Measurements from ENCODE around the gene LAMC3.

Gene LAMC3

DNA sequence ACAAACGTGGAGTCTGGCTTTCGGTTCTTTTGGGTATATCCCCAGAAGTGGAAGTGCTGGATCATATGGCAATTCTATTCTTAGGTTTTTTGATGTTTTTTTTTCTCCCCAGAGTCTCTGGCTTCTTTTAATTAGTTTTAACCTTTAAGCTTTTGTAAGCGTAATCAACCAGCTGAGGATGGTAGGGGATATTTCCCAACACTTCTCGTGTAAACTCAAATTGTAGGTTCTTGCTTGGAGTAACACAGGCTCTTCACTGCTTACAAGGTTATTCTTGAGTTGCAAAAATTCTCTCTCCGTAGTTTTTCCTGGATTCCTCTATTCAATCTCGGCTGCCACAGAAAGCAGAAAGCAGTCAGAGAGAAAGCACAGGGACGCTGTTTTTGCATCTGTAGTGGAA, 11.9 kb downstream of the LAMC3 start:
- ChIA-PET CTCF (interaction anchor here (0.6 to 3.0 kb wide), 8 partner anchors 8 to 315 kb away, joined by 3 to 13 read pairs (median 4); no protein-coding TSS in a partner anchor), POLR2A (no interaction called here)
- no peak for DNase-seq (ENCODE audit: low read depth, low spot score)
- H3K4me3 ChIP-seq (ENCODE audit: low read depth, low read length): no peak overlapping the region
- TF ChIP-seq, protein P1, sequence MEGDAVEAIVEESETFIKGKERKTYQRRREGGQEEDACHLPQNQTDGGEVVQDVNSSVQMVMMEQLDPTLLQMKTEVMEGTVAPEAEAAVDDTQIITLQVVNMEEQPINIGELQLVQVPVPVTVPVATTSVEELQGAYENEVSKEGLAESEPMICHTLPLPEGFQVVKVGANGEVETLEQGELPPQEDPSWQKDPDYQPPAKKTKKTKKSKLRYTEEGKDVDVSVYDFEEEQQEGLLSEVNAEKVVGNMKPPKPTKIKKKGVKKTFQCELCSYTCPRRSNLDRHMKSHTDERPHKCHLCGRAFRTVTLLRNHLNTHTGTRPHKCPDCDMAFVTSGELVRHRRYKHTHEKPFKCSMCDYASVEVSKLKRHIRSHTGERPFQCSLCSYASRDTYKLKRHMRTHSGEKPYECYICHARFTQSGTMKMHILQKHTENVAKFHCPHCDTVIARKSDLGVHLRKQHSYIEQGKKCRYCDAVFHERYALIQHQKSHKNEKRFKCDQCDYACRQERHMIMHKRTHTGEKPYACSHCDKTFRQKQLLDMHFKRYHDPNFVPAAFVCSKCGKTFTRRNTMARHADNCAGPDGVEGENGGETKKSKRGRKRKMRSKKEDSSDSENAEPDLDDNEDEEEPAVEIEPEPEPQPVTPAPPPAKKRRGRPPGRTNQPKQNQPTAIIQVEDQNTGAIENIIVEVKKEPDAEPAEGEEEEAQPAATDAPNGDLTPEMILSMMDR (IDR thresholded peaks at IDR 0.05; ENCODE audit: insufficient read depth, low read length, missing control alignments): no peak

DNA sequence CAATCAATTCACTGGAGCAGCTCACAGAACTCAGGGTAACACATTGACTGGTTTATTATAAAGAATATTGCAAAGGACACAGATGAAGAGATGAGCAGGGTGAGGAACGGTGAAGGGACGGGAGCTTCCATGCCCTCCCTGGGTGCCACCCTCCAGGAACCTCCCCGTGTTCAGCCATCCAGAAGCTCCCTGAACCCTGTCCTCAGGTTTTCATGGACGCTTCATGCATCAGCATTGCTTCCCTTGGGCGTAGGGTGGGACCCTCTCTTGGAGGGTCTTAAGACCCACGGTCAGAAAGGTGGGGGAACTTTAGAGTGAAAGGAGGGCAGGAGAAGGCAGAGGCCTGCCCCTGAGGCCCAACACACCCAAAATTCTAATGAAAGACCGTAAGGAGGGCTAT, 12.8 kb downstream of the LAMC3 start:
- ChIA-PET CTCF (interaction anchor here (0.7 to 2.6 kb wide), 5 partner anchors 11 to 155 kb away, joined by 3 to 9 read pairs (median 5); no protein-coding TSS in a partner anchor), POLR2A (no interaction called here)
- H3K4me3 ChIP-seq (ENCODE audit: low read depth, low read length): no peak overlapping the region
- DNase-seq (ENCODE audit: low read depth, low spot score): no peak
- TF ChIP-seq, protein P1 (IDR thresholded peaks at IDR 0.05; ENCODE audit: insufficient read depth, low read length, missing control alignments): no peak

DNA sequence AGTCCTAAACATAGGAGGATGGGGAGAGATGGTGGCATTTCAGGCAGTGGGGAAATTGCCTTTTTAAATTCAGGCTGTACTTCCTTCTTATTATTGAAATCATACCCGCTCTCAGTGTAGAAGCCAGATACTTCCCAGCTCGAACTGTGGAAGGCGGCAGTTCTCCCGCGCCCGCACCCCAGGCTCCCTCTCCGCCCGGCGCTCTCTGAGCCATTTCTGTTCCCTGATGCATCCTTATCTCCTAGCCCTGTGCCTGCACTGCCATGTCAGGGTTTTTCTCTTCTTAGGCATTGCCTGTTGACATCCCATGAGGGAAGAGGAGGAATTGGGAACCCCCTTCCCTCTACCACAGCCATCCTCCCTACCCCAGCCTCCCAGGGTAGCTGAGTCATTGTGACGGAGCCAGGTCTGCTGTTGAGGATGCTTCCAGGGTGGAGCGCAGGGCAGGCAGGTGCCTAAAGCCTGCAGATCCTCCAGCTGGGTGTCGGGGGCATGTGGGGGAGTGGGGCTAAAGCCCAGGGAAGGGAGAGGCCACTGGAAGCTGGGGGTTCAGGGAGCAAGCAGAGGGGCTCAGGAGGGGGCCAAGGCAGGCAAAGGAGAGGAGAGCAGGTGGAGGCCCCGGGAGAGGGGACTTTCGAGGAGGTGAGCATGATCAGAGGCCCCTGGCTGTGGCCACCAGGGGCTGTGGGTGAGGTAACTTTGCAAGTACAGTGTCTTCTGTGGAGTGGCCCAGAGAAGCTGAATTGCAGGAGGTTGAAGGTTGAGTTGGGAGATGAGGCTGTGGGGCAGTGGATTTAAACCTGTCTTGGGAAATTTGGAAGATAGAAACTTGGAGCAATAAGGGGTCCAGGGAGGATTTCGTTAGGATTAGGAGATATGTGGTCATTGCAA, 16.2 kb downstream of the LAMC3 start:
- no peak for DNase-seq (ENCODE audit: low read depth, low spot score)
- ChIA-PET CTCF (interaction anchor here (0.8 to 2.3 kb wide), 5 partner anchors 12 to 160 kb away, joined by 3 to 8 read pairs (median 4); no protein-coding TSS in a partner anchor), POLR2A (no interaction called here)
- H3K4me3 ChIP-seq (ENCODE audit: low read depth, low read length): no peak overlapping the region
- TF ChIP-seq, protein P1 (IDR thresholded peaks at IDR 0.05; ENCODE audit: insufficient read depth, low read length, missing control alignments): no peak

DNA sequence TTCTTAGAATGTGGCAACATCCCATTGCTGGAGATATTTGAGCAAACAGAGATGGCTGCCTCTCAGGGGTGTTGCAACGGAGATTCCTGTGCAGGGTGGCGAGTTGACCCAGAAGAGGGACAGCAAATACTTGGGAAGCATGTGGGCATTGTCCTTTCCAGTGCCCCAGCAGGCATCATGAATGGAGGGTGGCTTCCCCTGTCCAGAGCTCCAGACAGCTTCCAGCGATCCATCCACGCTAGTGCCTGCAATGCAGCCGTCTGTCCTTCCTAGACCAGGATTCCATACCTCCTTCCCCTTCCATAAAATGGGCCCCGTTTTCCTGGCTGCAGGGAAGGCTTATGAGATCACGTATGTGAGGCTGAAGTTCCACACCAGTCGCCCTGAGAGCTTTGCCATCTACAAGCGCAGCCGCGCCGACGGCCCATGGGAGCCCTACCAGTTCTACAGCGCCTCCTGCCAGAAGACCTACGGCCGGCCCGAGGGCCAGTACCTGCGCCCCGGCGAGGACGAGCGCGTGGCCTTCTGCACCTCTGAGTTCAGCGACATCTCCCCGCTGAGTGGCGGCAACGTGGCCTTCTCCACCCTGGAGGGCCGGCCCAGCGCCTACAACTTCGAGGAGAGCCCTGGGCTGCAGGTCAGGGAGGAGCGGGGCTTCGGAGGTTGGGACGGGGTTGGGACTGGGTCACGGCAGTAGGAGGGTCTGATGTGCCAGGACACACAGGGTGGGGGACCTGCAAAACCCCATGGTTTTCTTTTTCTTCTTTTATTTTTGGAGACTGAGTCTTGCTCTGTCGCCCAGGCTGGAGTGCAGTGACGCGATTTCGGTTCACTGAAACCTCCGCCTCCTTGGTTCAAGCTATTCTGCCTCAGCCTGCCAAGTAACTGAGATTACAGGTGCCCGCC, 17.2 kb downstream of the LAMC3 start:
- no peak for DNase-seq (ENCODE audit: low read depth, low spot score)
- ChIA-PET POLR2A (no interaction called here), CTCF (interaction anchor here (1.6 to 2.3 kb wide), 2 partner anchors 11 to 20 kb away, joined by 4 to 8 read pairs; no protein-coding TSS in a partner anchor)
- no peak overlapping the region for H3K4me3 ChIP-seq (ENCODE audit: low read depth, low read length)
- TF ChIP-seq, protein P1 (IDR thresholded peaks at IDR 0.05; ENCODE audit: insufficient read depth, low read length, missing control alignments): no peak

DNA sequence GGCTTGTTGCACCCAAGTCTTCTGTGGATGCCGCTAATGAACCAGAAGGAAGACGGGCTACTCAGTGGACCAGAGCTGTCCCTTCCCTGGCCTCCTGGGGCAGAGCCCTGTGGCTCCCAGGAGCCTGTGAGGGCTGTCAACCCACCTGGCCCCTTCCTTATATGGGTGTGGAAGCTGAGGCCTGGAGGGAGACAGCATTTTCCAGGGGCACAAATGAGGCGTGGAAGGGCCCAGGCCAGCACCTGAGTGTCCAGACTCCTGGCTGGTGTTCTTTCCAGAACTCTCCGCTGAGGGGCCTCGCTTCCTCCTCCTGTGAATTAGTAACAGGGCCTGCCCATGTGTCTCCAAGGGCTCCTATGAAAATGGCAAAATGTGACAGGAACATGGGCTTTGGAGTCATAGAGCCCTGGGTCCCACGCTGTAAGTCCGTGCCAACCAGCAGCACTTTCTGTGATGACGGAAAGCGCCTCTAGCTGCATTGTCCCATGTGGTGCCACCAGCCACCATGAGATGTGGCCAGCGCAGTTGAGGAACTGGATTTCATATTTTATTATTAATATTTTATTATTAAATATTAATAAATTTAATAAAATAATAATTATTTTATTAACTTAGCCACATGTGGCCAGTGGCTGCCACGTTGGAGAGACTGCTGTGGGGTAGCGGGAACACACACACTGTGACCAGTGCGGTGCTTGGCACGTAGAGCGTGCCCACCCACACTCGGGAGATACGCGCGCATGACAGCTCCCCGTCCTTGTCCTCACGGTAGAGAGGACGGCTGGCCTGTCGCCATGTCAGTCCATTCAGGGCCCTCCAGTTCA, 18.3 kb downstream of the LAMC3 start:
- ChIA-PET POLR2A (no interaction called here), CTCF (no interaction called here)
- TF ChIP-seq, protein P1 (IDR thresholded peaks at IDR 0.05; ENCODE audit: insufficient read depth, low read length, missing control alignments): no peak
- DNase-seq (ENCODE audit: low read depth, low spot score): no peak
- no peak overlapping the region for H3K4me3 ChIP-seq (ENCODE audit: low read depth, low read length)
